ENCODE data around the gene S100A14. TPM values are rescaled to one million over a fixed set of nuclear protein-coding genes. Genes with fewer than 3 reads are reported as not detected.

The S100A14 gene
- total and polyA plus RNA-seq, 2 of the 13 experiments (the other 11 are each of a cell fraction or from before 2014, with no cell fraction given) = 1.4 to 7.7 TPM

GRCh38 chr1:153638261-153638660, 22.1 kb upstream of the S100A14 start:
- in situ Hi-C loops (cut with HindIII; ENCODE audit: extremely low pct_ligation_motif_present, low pct_unique_long_range_greater_than_20kb) = no loop called here
- H3K4me3 ChIP-seq (replicated peaks in 1 of 3; ENCODE audit: insufficient read depth in 1 of 3, low read depth in 2 of 3, low read length in 3 of 3) = no peak overlapping the region
- H3K9me3 ChIP-seq (ENCODE audit: low read length) = no peaks in the 10 kb centered on the region
- no peak overlapping the region for H2AFZ ChIP-seq (ENCODE audit: low read length)
- intact Hi-C loops (cut with micrococcal nuclease; ENCODE audit: unreplicated experiment) = no loop called here
- H3K36me3 ChIP-seq (replicated peaks in 1 of 2; ENCODE audit: control insufficient read depth in 1 of 2, insufficient read depth in 2 of 2, low read length in 2 of 2) = peaks cover 20 to 72% of the 10 kb centered on the region in 2 experiments
- WGBS (ENCODE audit: low lambda C conversion rate) = 95% methylated on average over 6 of the region's 6 CpGs
- peaks cover 13% of the 10 kb centered on the region for H4K20me1 ChIP-seq (ENCODE audit: insufficient read depth, low read length)
- no peaks in the 10 kb centered on the region for H3K27me3 ChIP-seq (ENCODE audit: control insufficient read depth in 1 of 2, insufficient read depth in 2 of 2, low read length in 2 of 2)
- ATAC-seq (no peak), FAIRE-seq (no peak), DNase-seq (ENCODE audit: low spot score) (no peak)
- CTCF ChIA-PET (ENCODE audit: low intra/inter-chr PET ratio, low total read pairs) = no interaction called here
- H3K4me2 ChIP-seq (ENCODE audit: low read depth, low read length) = no peak overlapping the region
- H3K4me1 ChIP-seq (ENCODE audit: insufficient read depth, low read length) = peaks cover 28% of the 10 kb centered on the region
- BruUV-seq (replicated peaks) = no TSS peak
- H3K9ac ChIP-seq (ENCODE audit: insufficient read depth, low read depth, low read length) = no peak overlapping the region
- POLR2A ChIA-PET = interaction anchor here (0.7 to 1.7 kb wide), 5 partner anchors 9 to 60 kb away, joined by 3 to 6 read pairs (median 3); partner anchors contain the start of genes S100A1 and S100A13
- H3K79me2 ChIP-seq (ENCODE audit: insufficient read depth, low read length) = peaks cover 36% of the 10 kb centered on the region
- H3K27ac ChIP-seq (ENCODE audit: extremely low read length, insufficient read depth, low read length) = no peak overlapping the region
- TF ChIP-seq PLRG1 (conservative IDR thresholded peaks at IDR 0.05) (no peak), ZNF333 (CRISPR knock-in tag; IDR thresholded peaks at IDR 0.05; ENCODE audit: borderline replicate concordance) (no peak), PITX1 (CRISPR knock-in tag; IDR thresholded peaks at IDR 0.05) (no peak)

GRCh38 chr1:153636312-153636711, 20.2 kb upstream of the S100A14 start:
- peaks cover 11 to 54% of the 10 kb centered on the region in 2 experiments for H3K36me3 ChIP-seq (replicated peaks in 1 of 2; ENCODE audit: control insufficient read depth in 1 of 2, insufficient read depth in 2 of 2, low read length in 2 of 2)
- POLR2A ChIA-PET = no interaction called here
- H3K4me2 ChIP-seq (ENCODE audit: low read depth, low read length) = no peak overlapping the region
- TF ChIP-seq TAF1 (CRISPR knock-in tag; IDR thresholded peaks at IDR 0.05) = no peak
- TF ChIP-seq SALL1 (CRISPR knock-in tag; IDR thresholded peaks at IDR 0.05) = no peak
- TF ChIP-seq MYC (CRISPR knock-in tag; IDR thresholded peaks at IDR 0.05; ENCODE audit: borderline replicate concordance) = no peak
- no peak for TF ChIP-seq ELF3 (CRISPR knock-in tag; IDR thresholded peaks at IDR 0.05)
- TF ChIP-seq THAP8 (CRISPR knock-in tag; IDR thresholded peaks at IDR 0.05; ENCODE audit: borderline replicate concordance) = no peak
- TF ChIP-seq TCF12 (IDR thresholded peaks at IDR 0.05) = no peak
- no peak for TF ChIP-seq TCF12 (CRISPR knock-in tag; IDR thresholded peaks at IDR 0.05)
- TF ChIP-seq E2F2 (CRISPR knock-in tag; IDR thresholded peaks at IDR 0.05; ENCODE audit: borderline replicate concordance) = no peak
- no peak for TF ChIP-seq ZNF124 (CRISPR knock-in tag; IDR thresholded peaks at IDR 0.05)
- no peak for TF ChIP-seq NR3C1 (CRISPR knock-in tag; IDR thresholded peaks at IDR 0.05)
- no peak for TF ChIP-seq ZNF850 (CRISPR knock-in tag; conservative IDR thresholded peaks at IDR 0.05)
- no peak for TF ChIP-seq NFKB2 (CRISPR knock-in tag; IDR thresholded peaks at IDR 0.05; ENCODE audit: borderline replicate concordance)
- TF ChIP-seq YEATS2 (CRISPR knock-in tag; IDR thresholded peaks at IDR 0.05; ENCODE audit: borderline replicate concordance) = no peak
- TF ChIP-seq ATF6 (CRISPR knock-in tag; conservative IDR thresholded peaks at IDR 0.05) = no peak
- TF ChIP-seq ELF1 (CRISPR knock-in tag; IDR thresholded peaks at IDR 0.05) = no peak

More at GRCh38 chr1:153636312-153636711, 20.2 kb upstream of the S100A14 start:
- 97% methylated on average over 9 of the region's 9 CpGs for WGBS (ENCODE audit: low lambda C conversion rate)
- intact Hi-C loops (cut with micrococcal nuclease; ENCODE audit: unreplicated experiment) = no loop called here
- Histone ChIP-seq H4K20me1 (ENCODE audit: insufficient read depth, low read length) (peaks cover 13% of the 10 kb centered on the region), H3K9ac (ENCODE audit: insufficient read depth, low read depth, low read length) (no peak overlapping the region), H3K79me2 (ENCODE audit: insufficient read depth, low read length) (peaks cover 34% of the 10 kb centered on the region), H3K27me3 (ENCODE audit: control insufficient read depth in 1 of 2, insufficient read depth in 2 of 2, low read length in 2 of 2) (no peaks in the 10 kb centered on the region), H3K4me1 (ENCODE audit: insufficient read depth, low read length) (peaks cover 44% of the 10 kb centered on the region), H3K27ac (ENCODE audit: extremely low read length, insufficient read depth, low read length) (no peak overlapping the region), H2AFZ (ENCODE audit: low read length) (no peak overlapping the region), H3K4me3 (replicated peaks in 1 of 3; ENCODE audit: insufficient read depth in 1 of 3, low read depth in 2 of 3, low read length in 3 of 3) (no peak overlapping the region), H3K9me3 (ENCODE audit: low read length) (no peaks in the 10 kb centered on the region)
- in situ Hi-C loops (cut with HindIII; ENCODE audit: extremely low pct_ligation_motif_present, low pct_unique_long_range_greater_than_20kb) = no loop called here
- CTCF ChIA-PET (ENCODE audit: low intra/inter-chr PET ratio, low total read pairs) = no interaction called here
- no peak for ATAC-seq
- no TSS peak for BruUV-seq (replicated peaks)
- FAIRE-seq = no peak
- DNase-seq (ENCODE audit: low spot score) = no peak

Data from HepG2 (cell line).